HG02943 (cell line): ENCODE data around the gene ZDHHC11B.
"Not testable (repeated sequence)": the region's sequence is repeated elsewhere in the genome, so short reads cannot be mapped to it uniquely, and the experiment has no call there.

ENCODE experiments used
- ATAC-seq: cut with Tn5 transposase; IDR thresholded peaks from one replicate; pipeline ENCODE4 v1.9.1; 2021; ENCODE audit warnings: mild to moderate bottlenecking, low read depth, moderate library complexity; ENCODE audit not compliant: unreplicated experiment

The ZDHHC11B gene

DNA sequence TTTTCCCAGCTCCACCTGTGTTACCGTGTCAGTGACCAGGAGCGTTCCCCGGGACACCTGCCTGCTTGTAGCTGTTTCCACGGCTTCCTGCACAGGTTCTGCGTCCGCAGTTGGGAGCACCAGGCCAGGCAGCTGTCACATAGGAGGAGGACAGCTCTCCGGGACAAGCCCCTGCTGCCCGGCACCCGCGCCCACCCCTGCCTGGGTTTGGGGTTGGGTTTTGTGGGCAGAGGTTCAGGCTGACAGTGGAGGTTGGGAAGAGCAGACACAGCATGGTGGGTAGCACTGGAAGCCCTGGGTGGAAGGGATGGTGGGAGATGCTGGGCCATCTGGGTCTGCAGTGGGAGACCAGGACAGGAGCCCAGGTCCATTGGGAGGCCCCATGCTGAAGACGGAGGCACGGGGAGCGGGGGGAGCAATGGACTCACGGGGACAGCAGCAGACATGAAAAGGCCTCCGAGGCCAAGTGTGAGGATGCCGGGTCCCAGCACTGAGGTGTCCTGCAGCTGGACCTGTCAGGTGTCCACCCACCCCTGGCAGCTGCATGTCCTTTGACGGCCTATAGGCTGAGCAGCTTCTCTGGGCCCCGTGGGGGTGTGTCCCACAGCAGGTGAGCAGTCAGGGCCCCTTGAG is 2.8 kb upstream of the ZDHHC11B start:
- ATAC-seq = not testable (repeated sequence)

DNA sequence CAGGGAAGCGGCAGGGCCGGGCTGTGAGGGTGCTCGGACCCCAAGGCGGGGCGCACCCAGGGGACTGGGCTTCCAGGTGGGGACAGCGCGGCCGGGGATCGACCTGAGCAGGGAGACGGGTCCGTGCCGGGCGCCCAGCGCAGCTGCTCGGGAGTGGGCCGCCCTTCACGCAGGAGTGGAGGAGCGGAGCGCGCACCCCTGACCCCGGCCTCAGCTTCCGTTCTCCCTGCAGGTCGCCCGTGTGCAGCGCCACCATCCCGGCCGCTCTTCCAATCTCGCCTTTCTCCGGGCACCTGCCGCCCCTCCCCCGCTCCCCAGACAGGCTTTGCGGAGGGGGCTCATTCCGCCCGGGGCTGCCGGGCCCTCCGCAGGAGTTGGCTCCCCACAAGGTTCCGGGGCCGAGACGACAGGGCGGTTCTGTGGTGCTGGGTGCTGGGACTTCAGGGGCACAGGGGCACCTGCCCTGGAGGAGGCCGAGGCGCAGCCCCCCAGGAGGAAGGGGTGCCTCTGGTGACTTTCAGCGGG is 714 bp upstream of the ZDHHC11B start:
- not testable (repeated sequence) for ATAC-seq

DNA sequence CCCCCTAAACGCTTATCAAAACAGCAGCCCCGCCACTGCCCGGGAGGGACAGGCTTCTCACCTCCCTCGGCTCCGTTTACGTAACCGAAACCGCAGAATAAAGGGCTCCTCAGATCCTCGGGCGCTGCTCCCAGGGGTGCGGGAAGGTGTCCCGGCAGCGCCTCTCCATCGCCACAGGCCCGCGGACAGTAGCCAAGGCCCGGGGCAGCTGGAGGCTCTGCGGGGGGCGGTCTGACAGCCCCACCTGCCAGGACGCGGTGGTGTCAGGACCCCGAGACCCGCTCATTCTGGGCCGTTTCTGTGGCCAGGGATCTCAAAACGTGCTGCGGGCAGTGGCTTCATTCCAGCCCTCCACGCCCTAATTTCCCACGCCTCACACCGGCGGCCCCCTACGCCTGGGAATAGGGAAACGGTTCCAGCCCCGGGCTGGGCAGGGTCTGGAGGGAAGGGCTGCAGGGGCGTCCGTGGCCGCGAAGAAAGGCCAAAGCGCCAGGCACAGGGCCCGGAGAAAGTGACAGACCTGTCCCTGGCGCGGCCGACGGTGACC is 575 bp downstream of the ZDHHC11B start:
- not testable (repeated sequence) for ATAC-seq

DNA sequence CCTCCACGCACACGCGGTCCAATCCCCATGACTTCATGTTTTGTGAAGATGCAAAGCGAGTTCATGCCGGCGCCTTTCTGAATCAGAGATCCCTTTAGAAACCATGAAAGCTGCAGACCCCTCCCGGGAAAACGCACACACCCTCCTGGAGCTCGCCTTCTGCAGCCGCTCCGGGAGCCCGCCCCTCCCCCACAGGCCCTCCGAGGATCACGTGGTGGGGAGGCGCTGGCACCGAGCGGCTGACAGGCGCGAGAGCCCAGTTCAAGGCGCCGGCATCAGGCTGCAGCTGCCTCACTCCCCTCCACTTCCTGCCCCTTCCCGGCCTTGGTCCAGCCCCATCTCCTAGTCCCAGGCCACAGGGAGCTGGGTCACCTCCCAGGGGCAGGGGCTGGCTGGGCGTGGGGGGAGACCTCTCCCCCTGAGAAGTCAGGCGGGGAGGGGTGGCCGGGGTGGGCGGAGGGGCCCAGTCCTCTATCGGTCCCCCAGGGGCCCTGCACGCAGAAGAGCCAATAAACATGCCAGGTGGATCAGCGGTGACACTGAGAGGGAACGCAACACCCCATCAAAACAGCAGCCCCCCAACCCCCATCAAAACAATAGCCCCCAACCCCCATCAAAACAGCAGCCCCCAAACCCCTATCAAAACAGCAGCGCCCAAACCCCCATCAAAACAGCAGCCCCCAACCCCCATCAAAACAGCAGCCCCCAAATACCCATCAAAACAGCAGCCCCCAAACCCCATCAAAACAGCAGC is 1.3 kb downstream of the ZDHHC11B start:
- not testable (repeated sequence) for ATAC-seq

DNA sequence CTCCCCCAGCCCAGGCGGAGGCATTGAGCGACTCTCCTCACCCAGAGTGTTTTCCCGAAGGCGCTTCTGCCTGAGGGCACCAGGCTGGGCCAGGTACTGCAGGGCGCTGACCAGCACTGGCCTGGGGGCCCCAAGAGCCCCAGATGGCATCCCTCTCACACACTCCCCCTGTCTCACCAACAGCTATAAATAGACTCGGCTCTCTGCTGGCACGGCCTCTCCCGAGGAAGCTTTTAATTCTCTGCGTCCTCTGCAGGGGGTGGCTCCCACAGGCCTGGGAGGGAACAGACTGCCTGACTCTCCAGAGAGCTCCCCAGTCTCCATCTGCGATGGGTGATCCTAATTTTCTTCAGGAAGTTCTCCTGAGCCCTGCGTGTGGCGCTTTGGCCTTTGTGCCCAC is 2.2 kb downstream of the ZDHHC11B start:
- not testable (repeated sequence) for ATAC-seq

DNA sequence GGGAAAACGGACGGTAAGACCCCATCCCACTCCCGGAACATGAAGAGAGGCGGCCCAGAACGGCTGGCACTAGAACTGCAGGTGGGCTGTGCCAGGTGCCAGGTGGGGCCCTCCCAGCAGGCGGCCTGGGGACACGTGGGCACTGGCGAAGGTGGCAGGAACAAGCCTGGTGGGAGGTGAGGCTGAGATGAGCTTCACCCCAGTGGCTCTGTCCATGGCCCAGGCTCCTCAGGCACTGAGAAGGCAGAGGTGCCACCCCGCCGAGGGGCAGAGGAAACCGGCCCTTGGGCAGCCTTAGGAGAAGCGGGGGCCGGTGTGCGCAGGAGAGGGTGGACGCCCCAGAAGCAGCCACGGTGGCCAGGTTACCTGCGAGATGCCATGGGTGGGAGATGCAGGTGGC is 4.0 kb downstream of the ZDHHC11B start:
- not testable (repeated sequence) for ATAC-seq

DNA sequence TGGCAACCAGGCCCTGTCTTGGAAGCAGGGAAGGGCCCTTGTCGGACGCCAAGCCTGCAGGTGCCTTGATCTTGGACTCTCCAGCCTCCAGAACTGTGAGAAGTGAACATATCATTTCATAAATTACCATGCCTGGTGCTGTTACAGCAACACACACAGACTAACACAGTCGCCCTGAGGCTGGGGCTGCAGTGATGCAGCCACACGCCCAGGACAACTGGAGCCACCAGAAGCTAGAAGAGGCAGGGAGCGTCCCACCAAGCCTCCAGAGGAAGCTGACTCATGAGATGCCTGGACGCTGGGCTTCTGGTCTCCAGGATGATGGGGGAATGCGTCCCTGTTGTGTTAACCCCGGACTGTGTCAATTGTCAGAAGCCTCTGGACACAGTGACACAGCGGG is 5.6 kb downstream of the ZDHHC11B start:
- ATAC-seq = not testable (repeated sequence)

DNA sequence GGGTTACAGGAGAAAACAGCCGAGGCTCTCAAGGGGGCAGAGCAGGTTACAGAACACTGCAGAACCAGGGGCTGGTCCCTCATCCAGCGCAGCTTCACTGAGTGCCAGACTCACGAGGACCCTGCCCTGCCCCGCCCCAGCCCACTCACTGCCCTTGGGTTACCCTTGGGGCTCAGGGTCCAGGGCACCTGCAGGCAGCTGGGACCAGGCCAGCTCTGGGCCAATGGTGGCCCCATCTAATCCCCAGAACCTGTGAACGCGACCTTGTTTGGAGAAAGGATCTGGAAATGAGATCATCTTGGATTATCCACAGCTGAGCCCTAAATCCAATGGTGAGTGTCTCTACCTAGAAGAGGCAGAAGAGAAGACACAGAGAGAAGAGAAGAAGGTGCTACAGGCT is 6.1 kb downstream of the ZDHHC11B start:
- not testable (repeated sequence) for ATAC-seq

DNA sequence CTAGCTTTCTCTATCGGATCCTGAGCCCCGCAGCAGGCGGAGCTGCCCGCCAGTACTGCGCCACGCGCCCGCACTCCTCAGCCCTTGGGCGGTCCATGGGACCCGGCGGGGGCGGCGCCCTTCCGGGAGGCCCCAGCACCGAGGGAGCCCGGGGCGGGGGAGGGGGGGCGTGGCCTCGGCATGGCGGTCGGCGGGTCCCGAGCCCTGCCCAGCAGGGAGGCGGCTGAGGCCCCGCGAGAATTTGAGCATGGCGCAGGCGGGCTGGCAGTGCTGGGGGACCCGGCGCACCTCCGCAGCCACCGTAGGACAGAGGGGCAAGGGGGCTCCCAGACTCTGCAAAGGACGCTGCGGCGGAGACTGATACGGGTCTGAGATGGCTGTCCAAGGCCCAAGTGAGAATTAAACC is 6.8 kb downstream of the ZDHHC11B start:
- ATAC-seq = no peak

DNA sequence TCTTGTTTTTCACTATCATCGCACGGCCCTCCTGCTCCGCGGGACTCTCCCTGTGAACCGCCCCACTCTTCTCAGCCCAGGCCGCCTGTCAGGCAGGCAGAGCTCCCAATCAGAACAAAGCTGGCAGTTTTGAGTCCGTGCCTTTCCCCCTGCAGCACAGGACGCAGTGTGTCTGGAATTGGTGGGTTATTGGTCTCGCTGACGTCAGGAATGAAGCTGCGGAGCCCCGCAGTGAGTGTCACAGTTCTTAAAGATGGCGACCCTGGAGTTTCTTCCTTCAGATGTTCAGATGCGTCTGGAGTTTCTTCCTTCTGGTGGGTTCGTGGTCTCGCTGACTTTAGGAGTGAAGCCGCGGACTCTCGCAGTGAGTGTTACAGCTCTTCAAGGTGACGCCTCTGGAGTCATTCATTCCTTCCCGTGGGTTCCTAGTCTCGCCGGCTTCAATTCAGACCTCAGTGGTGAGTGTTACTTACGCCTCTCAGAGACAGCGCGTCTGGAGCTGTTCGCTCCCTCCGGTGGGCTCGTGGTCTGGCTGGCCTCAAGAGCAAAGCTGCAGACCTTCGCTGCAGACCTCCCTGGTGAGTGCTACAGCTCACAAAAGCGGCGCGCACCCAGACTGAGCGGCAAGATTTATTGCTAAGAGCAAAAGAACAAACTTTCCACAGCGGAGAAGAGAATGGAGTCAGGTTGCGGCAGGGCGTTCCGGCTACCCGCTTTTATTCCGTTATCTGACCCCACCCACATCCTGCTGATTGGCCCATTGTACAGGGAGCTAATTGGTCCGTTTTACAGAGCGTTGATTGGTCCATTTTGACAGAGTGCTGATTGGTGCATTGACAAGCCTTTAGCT is 7.4 kb downstream of the ZDHHC11B start:
- ATAC-seq = no peak

DNA sequence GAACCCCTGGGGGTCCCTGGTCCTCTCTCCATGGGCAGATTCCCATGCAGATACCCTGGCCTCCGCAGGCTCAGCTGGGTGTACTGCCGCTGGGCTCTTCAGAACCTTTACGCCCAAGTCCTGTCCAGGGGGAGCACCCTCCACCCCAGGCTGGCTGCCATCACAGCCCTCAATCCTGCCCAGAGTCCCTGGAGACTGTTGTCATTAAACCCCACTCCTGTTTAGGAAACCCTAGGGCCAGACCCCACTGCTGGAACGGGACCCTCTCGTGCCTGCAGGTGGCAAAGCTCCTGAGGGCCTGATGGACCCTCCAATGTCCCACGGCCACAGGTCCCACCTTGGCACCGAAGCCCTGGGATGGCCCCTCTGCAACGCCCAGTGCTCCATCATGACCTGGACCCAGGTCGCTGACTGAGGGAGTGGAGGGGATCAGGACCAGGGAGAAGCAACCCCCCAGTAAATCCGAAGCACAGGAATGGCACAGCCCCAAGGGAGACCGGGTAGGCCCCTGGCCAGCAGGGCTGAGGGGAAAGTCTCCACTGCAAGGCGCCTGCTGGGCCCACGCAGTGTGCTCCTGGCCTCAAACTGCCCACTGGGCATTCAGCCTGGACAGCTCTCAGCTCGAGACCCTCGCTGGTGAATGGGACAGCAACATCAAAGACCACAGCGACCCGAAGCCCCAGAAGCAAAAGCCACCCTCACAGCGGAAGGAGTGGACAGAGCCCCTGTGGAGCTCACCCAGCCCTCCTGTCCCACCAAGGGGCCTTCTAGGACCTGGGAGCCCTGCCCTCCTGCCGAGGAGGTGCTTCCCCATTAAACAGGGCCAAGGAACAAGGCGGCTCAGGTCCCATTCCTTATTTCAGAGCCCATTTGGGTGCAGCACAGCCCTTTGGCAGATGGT is 8.3 kb downstream of the ZDHHC11B start:
- no peak for ATAC-seq

DNA sequence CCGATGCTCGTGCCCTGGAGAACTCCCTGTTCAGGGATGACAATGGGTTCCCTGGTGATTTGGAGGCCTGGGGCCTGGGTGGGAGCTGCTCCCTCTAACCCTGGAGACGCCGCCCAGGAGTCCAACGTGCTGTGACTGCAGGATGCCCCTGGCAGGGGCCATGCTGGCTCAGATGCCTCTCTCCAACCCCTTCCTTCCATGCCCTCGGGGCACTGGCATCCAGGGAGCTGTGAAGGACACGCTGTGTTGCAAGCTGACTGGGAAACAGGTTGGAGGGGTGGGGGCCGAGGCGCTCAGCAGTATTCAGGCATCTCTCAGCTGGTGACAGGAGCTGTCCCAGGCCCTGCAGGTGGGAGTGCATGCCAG is 9.0 kb downstream of the ZDHHC11B start:
- ATAC-seq = not testable (repeated sequence)

DNA sequence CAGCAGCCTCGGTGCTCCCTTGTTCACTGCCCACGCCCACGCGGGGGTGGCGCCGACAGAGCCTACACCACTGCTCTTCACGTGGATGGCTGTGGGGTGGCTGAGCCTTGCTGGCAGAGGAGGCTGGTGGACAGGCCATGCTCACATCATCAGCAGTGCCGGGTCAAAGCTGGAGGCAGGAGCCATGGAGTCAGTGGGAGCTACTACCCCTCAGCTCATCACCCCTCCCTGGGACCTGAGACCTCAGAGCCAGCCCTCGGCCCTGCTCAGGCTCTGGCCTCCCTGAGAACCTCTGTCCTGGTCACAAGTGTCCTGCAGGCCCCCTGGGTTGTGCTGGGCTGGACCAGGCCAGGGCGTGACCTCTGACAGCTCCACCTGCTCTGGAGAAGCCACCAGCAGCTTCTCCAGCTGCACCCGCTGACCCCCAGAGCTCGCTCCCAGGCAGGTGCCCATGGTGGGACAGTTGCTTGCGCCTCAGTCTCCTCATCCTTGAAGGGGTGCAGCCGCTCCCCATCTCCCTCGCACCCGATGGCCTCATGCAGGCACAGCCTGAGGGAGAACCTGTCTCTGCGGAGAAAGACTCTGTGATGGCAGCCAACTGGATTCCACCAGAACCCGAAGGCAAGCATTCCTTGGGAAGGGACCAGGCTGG is 9.5 kb downstream of the ZDHHC11B start:
- ATAC-seq = not testable (repeated sequence)

DNA sequence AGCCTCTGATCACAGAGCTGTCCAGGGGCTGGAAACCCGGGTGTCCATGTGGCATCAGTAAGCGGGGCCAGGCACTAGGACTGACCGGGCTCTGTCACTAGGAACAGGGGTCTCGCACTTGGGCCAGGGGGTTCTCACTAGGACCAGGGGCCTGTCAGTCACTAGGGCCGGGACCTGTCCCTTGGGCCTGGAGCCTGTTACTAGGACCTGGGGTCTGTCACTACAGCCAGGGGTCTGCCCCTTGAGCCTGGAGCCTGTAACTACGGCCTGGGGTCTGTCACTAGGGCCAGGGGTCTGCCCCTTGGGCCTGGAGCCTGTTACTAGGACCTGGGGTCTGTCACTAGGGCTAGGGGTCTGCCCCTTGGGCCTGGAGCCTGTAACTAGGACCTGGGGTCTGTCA is 10.2 kb downstream of the ZDHHC11B start:
- ATAC-seq = not testable (repeated sequence)

DNA sequence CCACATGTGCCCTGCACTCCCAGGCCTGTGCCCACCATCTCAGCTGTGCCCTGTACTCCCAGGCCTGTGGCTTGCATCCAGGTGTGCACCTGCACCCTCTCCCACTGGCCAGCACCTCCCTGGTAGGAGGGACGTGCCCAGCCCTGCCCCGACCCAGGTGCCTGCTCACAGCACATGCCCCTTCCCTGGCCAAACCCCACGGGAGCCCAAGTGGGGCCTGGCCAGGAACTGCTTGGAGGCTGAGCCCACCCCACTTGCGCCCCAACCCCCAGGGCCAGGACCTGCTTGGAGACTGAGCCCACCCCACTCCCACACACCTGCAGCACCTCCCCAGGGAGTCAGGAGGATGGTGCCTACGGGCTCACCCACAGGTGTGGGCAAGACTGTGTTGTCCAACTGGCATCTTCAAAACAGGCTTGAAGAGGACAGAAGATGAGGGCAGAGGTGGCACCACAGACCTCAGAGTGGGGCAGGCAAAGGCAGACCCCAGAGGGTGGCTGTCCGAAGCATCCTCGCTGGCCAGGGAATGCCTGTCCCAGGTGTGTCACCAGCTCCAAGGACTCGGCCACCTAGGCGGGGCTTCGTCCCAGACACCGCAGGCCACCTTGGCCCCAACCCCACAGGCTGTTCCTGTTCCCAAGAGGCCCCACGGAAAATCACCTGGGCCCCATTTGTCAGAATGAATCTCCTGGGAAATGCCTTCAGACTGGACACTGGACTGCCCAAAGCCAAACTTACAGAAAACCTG is 10.8 kb downstream of the ZDHHC11B start:
- no peak for ATAC-seq

DNA sequence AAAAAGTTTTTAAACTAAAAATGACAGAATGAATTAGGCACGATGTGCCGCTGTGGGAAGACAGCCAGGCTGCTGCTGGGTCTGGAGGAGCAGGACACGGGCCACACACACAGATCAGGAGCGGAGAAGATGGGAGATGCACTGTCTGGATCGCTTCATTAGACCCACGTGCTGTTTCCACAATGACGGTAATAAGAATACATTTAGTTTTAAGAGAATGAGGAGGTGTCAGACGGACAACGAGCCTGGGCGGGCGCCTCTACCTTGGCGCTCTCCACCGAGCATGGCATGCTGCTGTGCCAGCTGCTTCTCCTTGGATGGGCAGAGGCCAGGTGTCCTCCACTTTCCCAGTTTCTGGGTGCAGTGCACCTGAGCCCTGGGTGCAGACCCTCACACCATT is 11.6 kb downstream of the ZDHHC11B start:
- ATAC-seq = not testable (repeated sequence)

DNA sequence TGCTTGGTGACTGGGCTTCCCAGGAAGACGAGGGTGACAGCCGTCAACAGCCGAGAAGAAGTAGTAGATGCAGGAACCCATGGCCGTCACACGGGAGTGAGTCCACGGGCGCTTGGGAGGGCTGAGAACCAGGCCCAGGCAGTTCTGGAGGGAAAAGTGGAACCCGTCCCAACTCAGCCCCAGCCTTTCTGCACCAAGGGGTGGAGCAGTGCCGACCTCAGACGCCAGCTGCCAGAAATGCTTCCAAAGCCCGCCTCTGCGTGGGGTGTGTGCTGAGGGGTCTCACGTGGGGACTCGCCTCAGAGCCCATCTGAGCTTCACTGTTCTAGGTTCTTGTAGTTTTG is 12.0 kb downstream of the ZDHHC11B start:
- ATAC-seq = not testable (repeated sequence)

DNA sequence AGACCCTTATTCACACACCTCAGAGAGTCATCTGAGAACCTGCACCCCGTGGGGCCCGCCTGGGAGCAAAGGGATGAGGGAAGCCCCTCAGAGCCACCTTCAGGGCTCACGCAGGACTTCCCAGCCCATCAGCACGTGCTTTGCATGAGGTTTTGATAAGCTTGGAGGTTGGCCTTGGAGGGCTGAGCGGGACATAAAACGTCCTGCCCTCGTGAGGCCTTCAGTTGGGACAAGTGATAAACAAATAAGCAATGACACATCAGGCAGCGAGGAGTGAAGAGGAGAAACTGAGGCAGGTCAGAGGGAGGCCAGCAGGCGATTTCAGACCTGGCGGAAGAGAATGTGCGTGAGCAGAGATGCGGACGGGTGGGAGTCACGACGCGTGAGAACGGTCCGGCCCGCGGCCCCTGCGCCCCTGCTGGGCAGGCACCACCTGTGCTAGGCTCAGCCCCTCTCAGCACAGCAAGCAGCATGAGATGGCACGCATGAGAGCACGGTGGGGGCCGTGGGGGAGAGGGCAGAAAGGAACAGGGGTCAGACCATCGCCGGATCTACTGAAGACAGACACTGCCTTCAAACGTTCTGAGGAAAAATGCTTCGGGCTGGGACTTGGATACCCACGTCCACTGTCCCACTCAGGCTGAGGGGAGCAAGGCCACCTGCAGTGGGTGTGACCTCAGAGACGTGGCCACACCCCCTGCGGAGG is 12.5 kb downstream of the ZDHHC11B start:
- ATAC-seq = not testable (repeated sequence)
